GM08714 (cell line): ENCODE data around the gene MACC1.
A peak's percentile ranks its signal among the peaks of the same experiment; 100 is the strongest.

Source experiments
- H3K4me3 ChIP-seq: fragments of 200-500 bp; sonication (Bioruptor generic); 2 replicates; pipeline ENCODE4 v1.5.1; 2014; ENCODE audit warnings: mild to moderate bottlenecking, low read length, inconsistent platforms
- ZNF274 ChIP-seq: IDR thresholded peaks from 2 replicates; pipeline ENCODE4 v1.6.1; 2012; ENCODE audit warnings: mild to moderate bottlenecking, low read depth, low read length

The MACC1 gene, protein sequence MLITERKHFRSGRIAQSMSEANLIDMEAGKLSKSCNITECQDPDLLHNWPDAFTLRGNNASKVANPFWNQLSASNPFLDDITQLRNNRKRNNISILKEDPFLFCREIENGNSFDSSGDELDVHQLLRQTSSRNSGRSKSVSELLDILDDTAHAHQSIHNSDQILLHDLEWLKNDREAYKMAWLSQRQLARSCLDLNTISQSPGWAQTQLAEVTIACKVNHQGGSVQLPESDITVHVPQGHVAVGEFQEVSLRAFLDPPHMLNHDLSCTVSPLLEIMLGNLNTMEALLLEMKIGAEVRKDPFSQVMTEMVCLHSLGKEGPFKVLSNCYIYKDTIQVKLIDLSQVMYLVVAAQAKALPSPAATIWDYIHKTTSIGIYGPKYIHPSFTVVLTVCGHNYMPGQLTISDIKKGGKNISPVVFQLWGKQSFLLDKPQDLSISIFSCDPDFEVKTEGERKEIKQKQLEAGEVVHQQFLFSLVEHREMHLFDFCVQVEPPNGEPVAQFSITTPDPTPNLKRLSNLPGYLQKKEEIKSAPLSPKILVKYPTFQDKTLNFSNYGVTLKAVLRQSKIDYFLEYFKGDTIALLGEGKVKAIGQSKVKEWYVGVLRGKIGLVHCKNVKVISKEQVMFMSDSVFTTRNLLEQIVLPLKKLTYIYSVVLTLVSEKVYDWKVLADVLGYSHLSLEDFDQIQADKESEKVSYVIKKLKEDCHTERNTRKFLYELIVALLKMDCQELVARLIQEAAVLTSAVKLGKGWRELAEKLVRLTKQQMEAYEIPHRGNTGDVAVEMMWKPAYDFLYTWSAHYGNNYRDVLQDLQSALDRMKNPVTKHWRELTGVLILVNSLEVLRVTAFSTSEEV

DNA sequence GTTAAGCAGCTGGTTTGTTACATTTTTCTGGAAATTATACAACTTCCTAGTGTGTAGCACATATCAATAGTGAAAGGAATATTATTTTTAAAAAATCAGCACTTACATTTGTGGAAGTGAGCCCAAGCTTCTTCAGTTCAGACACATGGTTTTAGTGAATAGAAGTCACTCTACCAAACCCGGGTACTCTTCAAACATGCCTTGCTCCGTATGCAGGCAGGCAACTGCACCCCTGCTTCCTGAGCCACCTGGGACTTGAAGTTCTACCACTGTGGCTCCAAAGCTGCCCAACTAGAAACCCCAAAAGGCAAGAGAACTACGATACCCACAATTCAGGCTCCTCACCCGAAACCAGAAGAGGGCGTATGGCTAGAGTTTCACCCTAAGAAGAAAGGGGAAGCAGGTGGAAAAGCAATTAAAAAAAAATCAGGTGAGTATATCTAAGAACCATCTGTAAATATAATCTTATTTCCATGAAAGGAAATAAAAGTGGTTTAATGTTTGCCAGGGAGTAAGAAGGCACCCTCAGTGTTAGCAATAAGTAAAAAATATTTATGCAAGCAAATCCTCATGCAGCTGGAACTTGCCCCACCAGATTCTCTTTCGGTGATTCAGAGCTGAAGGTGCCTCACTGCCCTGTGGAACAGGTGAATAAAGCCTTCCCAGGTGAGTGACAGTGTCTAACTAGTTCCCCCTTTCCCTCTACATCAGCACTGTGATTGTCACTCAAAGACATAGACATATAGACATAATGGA lies at the start of gene MACC1:
TSS of gene MACC1 (minus strand) at position 192 of the 756 bp plus-strand sequence. CDS start 55,522 bp downstream, outside the sequence.
- no peak for TF ChIP-seq ZNF274
- H3K4me3 ChIP-seq = peak within 1 kb of the TSS; percentile 91

DNA sequence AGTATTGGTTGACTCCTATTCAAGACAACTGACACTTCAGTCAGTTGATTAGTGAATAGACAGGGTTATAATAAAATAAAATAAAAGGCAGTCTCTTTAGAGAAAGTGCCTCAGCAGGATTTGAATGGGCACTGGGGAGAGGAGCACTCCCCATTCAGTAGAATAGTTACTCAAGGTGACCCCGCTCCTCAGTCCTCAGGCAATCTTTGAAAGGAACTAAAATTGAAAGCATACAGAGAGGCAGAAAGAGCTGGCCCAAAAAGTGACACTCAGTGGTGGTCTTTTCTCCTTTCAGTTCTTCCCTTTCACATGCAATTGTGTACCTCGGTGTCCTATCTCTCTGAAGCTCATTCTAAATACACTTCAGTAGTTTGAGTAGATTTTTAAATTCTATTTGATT lies 47.4 kb upstream of the MACC1 start:
- H3K4me3 ChIP-seq = no peak overlapping the region
- TF ChIP-seq ZNF274 = no peak

GRCh38 chr7:20260223-20260622 lies 43.0 kb upstream of the MACC1 start:
- TF ChIP-seq ZNF274 = no peak
- H3K4me3 ChIP-seq = no peak overlapping the region

DNA sequence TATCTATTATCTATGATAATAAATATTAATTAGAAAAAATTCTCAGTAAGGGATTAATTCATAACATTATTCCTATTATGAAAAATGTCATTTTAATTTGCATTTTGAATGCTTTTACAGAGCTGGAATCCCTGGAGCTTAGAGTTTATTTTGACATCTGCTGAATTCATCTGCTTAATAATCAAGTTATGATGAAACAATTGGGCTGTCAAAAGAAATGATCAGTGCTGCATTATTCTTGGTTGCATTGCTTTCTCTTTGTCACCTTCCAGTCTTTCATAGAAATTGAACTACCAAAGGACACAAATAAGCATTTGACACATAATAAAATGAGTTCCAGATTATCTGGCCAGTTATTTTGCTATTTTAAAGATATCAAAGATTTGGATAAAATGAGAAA lies 40.0 kb upstream of the MACC1 start:
- no peak for TF ChIP-seq ZNF274
- H3K4me3 ChIP-seq = no peak overlapping the region

- no peak for TF ChIP-seq ZNF274
- H3K4me3 ChIP-seq = no peak overlapping the region
These were observed 32.7 kb upstream of the MACC1 start for GRCh38 chr7:20249920-20250319.

GRCh38 chr7:20249376-20249775 lies 32.2 kb upstream of the MACC1 start:
- TF ChIP-seq ZNF274 = no peak
- H3K4me3 ChIP-seq = no peak overlapping the region

GRCh38 chr7:20246236-20246635 lies 29.1 kb upstream of the MACC1 start:
- H3K4me3 ChIP-seq = no peak overlapping the region
- no peak for TF ChIP-seq ZNF274

- TF ChIP-seq ZNF274 = no peak
- H3K4me3 ChIP-seq = no peak overlapping the region
These were observed 27.3 kb upstream of the MACC1 start for GRCh38 chr7:20244334-20245120.

DNA sequence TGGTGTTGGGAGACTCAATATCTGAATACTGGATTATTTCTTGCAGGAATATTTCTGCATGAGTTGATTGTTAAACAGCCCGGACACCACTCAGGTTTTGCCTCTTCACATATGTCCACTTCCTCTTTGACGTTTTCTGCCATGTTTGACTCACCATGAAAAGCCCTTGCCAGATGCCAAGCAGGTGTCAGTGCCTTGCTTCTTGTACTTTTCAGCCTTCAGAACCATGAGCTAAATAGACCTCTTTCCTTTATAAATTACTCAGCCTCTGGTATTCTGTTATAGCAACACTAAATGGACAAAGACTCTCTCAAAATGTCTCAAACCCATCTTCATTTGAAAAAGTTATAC lies 24.7 kb upstream of the MACC1 start:
- no peak for TF ChIP-seq ZNF274
- H3K4me3 ChIP-seq = no peak overlapping the region; the same call in 1 of the 2 replicates

GRCh38 chr7:20241194-20241910 lies 24.2 kb upstream of the MACC1 start:
- TF ChIP-seq ZNF274 = no peak
- no peak overlapping the region; the same call in 1 of the 2 replicates for H3K4me3 ChIP-seq

- H3K4me3 ChIP-seq = peak overlapping the region; percentile 45
- TF ChIP-seq ZNF274 = no peak
These were observed 23.1 kb upstream of the MACC1 start for GRCh38 chr7:20240080-20240926.

DNA sequence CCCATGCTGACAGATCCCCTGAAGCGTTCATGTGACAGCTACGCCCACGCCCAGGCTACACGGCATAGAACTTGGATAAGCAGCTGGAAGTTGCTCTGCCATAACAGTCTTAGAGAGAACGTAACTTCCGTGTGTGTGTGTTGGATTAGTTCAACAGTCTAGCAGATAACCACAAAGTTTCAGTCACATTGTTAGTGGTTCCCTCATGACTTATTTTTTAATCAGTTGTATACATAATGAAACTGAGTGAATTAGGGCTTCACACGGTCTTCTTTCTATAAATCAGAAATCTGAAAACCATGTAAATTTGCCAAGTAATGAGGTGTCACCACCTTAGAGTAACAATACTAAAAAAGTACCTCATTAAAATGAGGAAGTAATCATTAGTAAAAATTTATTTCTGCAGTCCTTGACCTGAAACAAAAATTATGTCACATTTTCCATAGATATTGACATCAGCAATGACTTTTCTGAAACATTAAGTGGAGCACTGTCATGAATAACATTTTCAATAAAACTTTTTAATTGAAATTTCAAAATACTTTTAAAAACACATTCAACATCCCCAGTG lies 21.7 kb upstream of the MACC1 start:
- peak overlapping the region; percentile 58 for H3K4me3 ChIP-seq
- TF ChIP-seq ZNF274 = no peak
